Activated CD8-positive, alpha-beta memory T cell treated with anti-CD3 and anti-CD28 coated beads, Interleukin-2, amount 50 U/mL, for 1 hour (primary cell): Measurements from ENCODE around the gene DDX52.
"Not testable (repeated sequence)": the region's sequence is repeated elsewhere in the genome, so short reads cannot be mapped to it uniquely, and the experiment has no call there.

Experiments
- DNase-seq: peaks from one replicate; pipeline ENCODE4 v3.0.0-alpha.2; 2020; ENCODE audit errors: extremely low read depth

DDX52 gene

GRCh38 chr17:37651849-37652248, 8.6 kb upstream of the DDX52 start:
- DNase-seq: no peak

GRCh38 chr17:37650419-37651003, 7.3 kb upstream of the DDX52 start:
- no peak for DNase-seq

GRCh38 chr17:37648555-37648954, 5.3 kb upstream of the DDX52 start:
- DNase-seq: no peak

GRCh38 chr17:37647856-37648255, 4.6 kb upstream of the DDX52 start:
- no peak for DNase-seq

- DNase-seq: no peak
Observed at GRCh38 chr17:37643869-37644268, 623 bp upstream of the DDX52 start.

- no peak for DNase-seq
Observed at GRCh38 chr17:37642681-37643080, 565 bp downstream of the DDX52 start.

GRCh38 chr17:37640015-37640414, 3.2 kb downstream of the DDX52 start:
- no peak for DNase-seq

- DNase-seq: no peak
Observed at GRCh38 chr17:37637956-37638355, 5.3 kb downstream of the DDX52 start.

GRCh38 chr17:37616430-37616829, 26.8 kb downstream of the DDX52 start:
- DNase-seq: not testable (repeated sequence)

GRCh38 chr17:37614823-37615222, 28.4 kb downstream of the DDX52 start:
- no peak for DNase-seq

GRCh38 chr17:37614391-37614790, 28.9 kb downstream of the DDX52 start:
- DNase-seq: no peak

GRCh38 chr17:37610971-37611370, 32.3 kb downstream of the DDX52 start:
- DNase-seq: no peak

GRCh38 chr17:37610041-37610420, 33.2 kb downstream of the DDX52 start:
- DNase-seq: not testable (repeated sequence)

GRCh38 chr17:37609170-37610040, 33.8 kb downstream of the DDX52 start, which contains the start of gene SYNRG:
SYNRG (minus strand) TSS chr17:37609418; CDS start chr17:37609355, 63 bp downstream.
- peak; percentile 86 for DNase-seq

- DNase-seq: no peak
Observed at GRCh38 chr17:37608351-37609169, 34.7 kb downstream of the DDX52 start.

- no peak for DNase-seq
Observed at GRCh38 chr17:37607637-37608331, 35.5 kb downstream of the DDX52 start.

GRCh38 chr17:37605813-37606505, 37.3 kb downstream of the DDX52 start:
- DNase-seq: no peak

GRCh38 chr17:37605081-37605480, 38.2 kb downstream of the DDX52 start:
- DNase-seq: no peak

- no peak for DNase-seq
Observed at GRCh38 chr17:37604556-37604955, 38.7 kb downstream of the DDX52 start.

- DNase-seq: no peak
Observed at GRCh38 chr17:37598145-37598544, 45.1 kb downstream of the DDX52 start.

GRCh38 chr17:37592291-37592690, 51.0 kb downstream of the DDX52 start:
- no peak for DNase-seq
